HEK293 (cell line): ENCODE data around the gene PRKAG2.

Experiments
- CTCF ChIA-PET: fragments of 350-600 bp; formaldehyde crosslinking; extraction: SDS; loops from one replicate; lab custom pipeline; 2021; ENCODE audit warnings: antibody characterized with exemption; lab: Yijun Ruan, JAX
- POLR2A ChIA-PET: fragments of 300-600 bp; formaldehyde crosslinking; extraction: SDS; loops from one replicate; lab custom pipeline; 2020; ENCODE audit warnings: antibody characterized with exemption, inconsistent platforms; lab: Yijun Ruan, JAX
- H3K27ac ChIP-seq: fragments of 200-500 bp; sonication (Bioruptor generic); 2 replicates; pipeline ENCODE4 v1.5.1; 2014; ENCODE audit warnings: low read depth, low read length, control low read depth, inconsistent platforms; ENCODE audit errors: extremely low read depth
- H3K36me3 ChIP-seq, 2 experiments: fragments of 200-500 bp in 1 of 2; sonication (Bioruptor generic) in 1 of 2; 1 replicate in 1 of 2; 2 replicates in 1 of 2; pipeline ENCODE4 v1.5.1; 2014 to 2017; ENCODE audit warnings: inconsistent platforms in 2 of 2, low read length in 2 of 2; ENCODE audit not compliant: control insufficient read depth in 2 of 2, insufficient read depth in 1 of 2
- H3K4me1 ChIP-seq: fragments of 200-500 bp; sonication (Bioruptor generic); 2 replicates; pipeline ENCODE4 v1.5.1; 2014; ENCODE audit warnings: mild to moderate bottlenecking, low read length, inconsistent platforms; ENCODE audit not compliant: control insufficient read depth, insufficient read depth
- H3K4me3 ChIP-seq: 2 replicates; pipeline ENCODE4 v1.5.1; 2011; ENCODE audit warnings: low read depth, mild to moderate bottlenecking, control low read depth, low read length, moderate library complexity
- H3K9me3 ChIP-seq: fragments of 200-500 bp; sonication (Bioruptor generic); 2 replicates; pipeline ENCODE4 v1.5.1; 2014; ENCODE audit warnings: low read depth, low read length, inconsistent platforms; ENCODE audit not compliant: control insufficient read depth, insufficient read depth
- KLF1 ChIP-seq: fragments of 450-650 bp; formaldehyde crosslinking; IDR thresholded peaks from 2 replicates; pipeline ENCODE4 v1.5.1; 2016; ENCODE audit warnings: missing biosample characterization, missing genetic modification characterization
- MEIS1 ChIP-seq: sonication (generic); formaldehyde crosslinking; IDR thresholded peaks from 2 replicates; pipeline ENCODE4 v1.8.1; 2022; ENCODE audit warnings: missing genetic modification reagents, mild to moderate bottlenecking, borderline replicate concordance
- OSR2 ChIP-seq: fragments of 450-650 bp; formaldehyde crosslinking; IDR thresholded peaks from 2 replicates; pipeline ENCODE4 v1.5.1; 2016; ENCODE audit warnings: missing biosample characterization, missing genetic modification characterization
- RBAK ChIP-seq: fragments of 450-650 bp; formaldehyde crosslinking; IDR thresholded peaks from 2 replicates; pipeline ENCODE4 v1.5.1; 2016; ENCODE audit warnings: missing biosample characterization, missing genetic modification characterization
- TRIM28 ChIP-seq: IDR thresholded peaks from 2 replicates; pipeline ENCODE4 v1.6.1; 2011; ENCODE audit warnings: low read length, control low read depth, borderline replicate concordance
- ZEB2 ChIP-seq: fragments of 450-650 bp; formaldehyde crosslinking; IDR thresholded peaks from 2 replicates; pipeline ENCODE4 v1.5.1; 2016; ENCODE audit warnings: missing biosample characterization, missing genetic modification characterization
- ZIC2 ChIP-seq: fragments of 450-650 bp; formaldehyde crosslinking; IDR thresholded peaks from 2 replicates; pipeline ENCODE4 v1.5.1; 2016; ENCODE audit warnings: missing biosample characterization, missing genetic modification characterization
- ZNF121 ChIP-seq: fragments of 450-650 bp; formaldehyde crosslinking; IDR thresholded peaks from 2 replicates; pipeline ENCODE4 v1.5.1; 2016; ENCODE audit warnings: missing biosample characterization, missing genetic modification characterization
- ZNF16 ChIP-seq: fragments of 450-650 bp; formaldehyde crosslinking; IDR thresholded peaks from 2 replicates; pipeline ENCODE4 v1.5.1; 2016; ENCODE audit warnings: low read depth, missing biosample characterization, missing genetic modification characterization
- ZNF202 ChIP-seq: fragments of 450-650 bp; formaldehyde crosslinking; IDR thresholded peaks from 2 replicates; pipeline ENCODE4 v1.5.1; 2016; ENCODE audit warnings: missing biosample characterization, missing genetic modification characterization, borderline replicate concordance
- ZNF248 ChIP-seq: fragments of 450-650 bp; formaldehyde crosslinking; IDR thresholded peaks from 2 replicates; pipeline ENCODE4 v1.5.1; 2017; ENCODE audit warnings: missing biosample characterization, missing genetic modification characterization
- ZNF274 ChIP-seq, 2 experiments: fragments of 200-500 bp in 1 of 2; fragments of 450-650 bp in 1 of 2; sonication (Bioruptor generic) in 1 of 2; formaldehyde crosslinking in 1 of 2; IDR thresholded peaks; 2 replicates each; pipeline versions ENCODE4 v1.5.1 to v1.6.1; 2014 to 2016; ENCODE audit warnings: borderline replicate concordance in 1 of 2, inconsistent platforms in 1 of 2, low read length in 1 of 2, missing biosample characterization in 1 of 2, missing genetic modification characterization in 1 of 2
- ZNF302 ChIP-seq: fragments of 450-650 bp; formaldehyde crosslinking; IDR thresholded peaks from 2 replicates; pipeline ENCODE4 v1.5.1; 2016; ENCODE audit warnings: missing biosample characterization, missing genetic modification characterization, low read depth
- ZNF335 ChIP-seq: fragments of 450-650 bp; formaldehyde crosslinking; conservative IDR thresholded peaks from 2 replicates; pipeline ENCODE4 v1.5.1; 2016; ENCODE audit warnings: missing biosample characterization, missing genetic modification characterization
- ZNF391 ChIP-seq: fragments of 450-650 bp; formaldehyde crosslinking; IDR thresholded peaks from 2 replicates; pipeline ENCODE4 v1.5.1; 2016; ENCODE audit warnings: low read depth, missing biosample characterization, missing genetic modification characterization, borderline replicate concordance
- ZNF549 ChIP-seq: fragments of 450-650 bp; IDR thresholded peaks from 2 replicates; pipeline ENCODE4 v1.5.1; 2018; ENCODE audit warnings: missing biosample characterization, missing genetic modification characterization, mild to moderate bottlenecking, inconsistent platforms, moderate library complexity
- ZNF560 ChIP-seq: fragments of 450-650 bp; formaldehyde crosslinking; IDR thresholded peaks from 2 replicates; pipeline ENCODE4 v1.5.1; 2017; ENCODE audit warnings: missing biosample characterization, missing genetic modification characterization, borderline replicate concordance
- ZNF571 ChIP-seq: fragments of 450-650 bp; formaldehyde crosslinking; IDR thresholded peaks from 2 replicates; pipeline ENCODE4 v1.5.0; 2017; ENCODE audit warnings: missing biosample characterization, missing genetic modification characterization
- ZNF623 ChIP-seq: fragments of 450-650 bp; formaldehyde crosslinking; IDR thresholded peaks from 2 replicates; pipeline ENCODE4 v1.5.1; 2016; ENCODE audit warnings: missing biosample characterization, missing genetic modification characterization
- ZNF677 ChIP-seq: fragments of 450-650 bp; IDR thresholded peaks from 2 replicates; pipeline ENCODE4 v1.5.0; 2018; ENCODE audit warnings: missing biosample characterization, mild to moderate bottlenecking, missing genetic modification characterization, moderate library complexity
- ZNF776 ChIP-seq: fragments of 450-650 bp; formaldehyde crosslinking; IDR thresholded peaks from 2 replicates; pipeline ENCODE4 v1.5.0; 2017; ENCODE audit warnings: missing biosample characterization, missing genetic modification characterization, borderline replicate concordance
- ZNF785 ChIP-seq: fragments of 450-650 bp; formaldehyde crosslinking; IDR thresholded peaks from 2 replicates; pipeline ENCODE4 v1.5.1; 2016; ENCODE audit warnings: missing biosample characterization, missing genetic modification characterization
- ZNF792 ChIP-seq: fragments of 450-650 bp; formaldehyde crosslinking; IDR thresholded peaks from 2 replicates; pipeline ENCODE4 v1.5.1; 2016; ENCODE audit warnings: missing biosample characterization, missing genetic modification characterization
- TF ChIP-seq, protein P1 (sequence below): fragments of 450-650 bp; formaldehyde crosslinking; IDR thresholded peaks from 2 replicates; pipeline ENCODE4 v1.5.1; 2017; ENCODE audit warnings: missing biosample characterization, missing genetic modification characterization
- TF ChIP-seq, protein P2 (sequence below): fragments of 450-650 bp; formaldehyde crosslinking; IDR thresholded peaks from 2 replicates; pipeline ENCODE4 v1.5.1; 2017; ENCODE audit warnings: missing biosample characterization, missing genetic modification characterization
- TF ChIP-seq, protein P3 (sequence below): fragments of 450-650 bp; formaldehyde crosslinking; IDR thresholded peaks from 2 replicates; pipeline ENCODE4 v1.5.1; 2017; ENCODE audit warnings: missing biosample characterization, missing genetic modification characterization
- TF ChIP-seq, protein P4 (sequence below): fragments of 450-650 bp; formaldehyde crosslinking; IDR thresholded peaks from 2 replicates; pipeline ENCODE4 v1.5.0; 2017; ENCODE audit warnings: missing biosample characterization, missing genetic modification characterization, borderline replicate concordance
- TF ChIP-seq, protein P5 (sequence below): fragments of 450-650 bp; formaldehyde crosslinking; IDR thresholded peaks from 2 replicates; pipeline ENCODE4 v1.5.1; 2016; ENCODE audit warnings: missing biosample characterization, missing genetic modification characterization, low read depth

The PRKAG2 gene

DNA sequence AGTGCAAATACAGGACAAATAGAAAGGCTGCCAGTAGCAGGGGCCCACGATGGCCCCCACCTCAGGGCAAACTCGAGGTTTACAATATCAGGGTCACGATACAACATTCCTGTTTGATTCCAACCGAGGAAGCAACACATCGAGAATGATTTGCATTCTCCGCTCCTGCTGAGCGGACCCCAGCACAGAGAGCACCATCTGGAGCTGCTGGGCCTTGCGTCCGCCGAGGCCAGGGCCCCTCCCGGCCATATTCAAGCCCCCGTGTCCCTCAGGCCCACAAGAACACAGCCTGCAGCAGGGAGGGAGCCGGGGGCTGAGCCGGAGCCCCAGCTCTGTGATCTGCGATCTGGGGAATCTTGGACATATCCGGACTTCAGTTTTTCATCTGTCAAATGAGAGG is 84.3 kb downstream of the PRKAG2 start (continued):
- TF ChIP-seq, protein P1, sequence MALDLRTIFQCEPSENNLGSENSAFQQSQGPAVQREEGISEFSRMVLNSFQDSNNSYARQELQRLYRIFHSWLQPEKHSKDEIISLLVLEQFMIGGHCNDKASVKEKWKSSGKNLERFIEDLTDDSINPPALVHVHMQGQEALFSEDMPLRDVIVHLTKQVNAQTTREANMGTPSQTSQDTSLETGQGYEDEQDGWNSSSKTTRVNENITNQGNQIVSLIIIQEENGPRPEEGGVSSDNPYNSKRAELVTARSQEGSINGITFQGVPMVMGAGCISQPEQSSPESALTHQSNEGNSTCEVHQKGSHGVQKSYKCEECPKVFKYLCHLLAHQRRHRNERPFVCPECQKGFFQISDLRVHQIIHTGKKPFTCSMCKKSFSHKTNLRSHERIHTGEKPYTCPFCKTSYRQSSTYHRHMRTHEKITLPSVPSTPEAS (tag by site-specific recombination) = no peak
- TF ChIP-seq, protein P2, sequence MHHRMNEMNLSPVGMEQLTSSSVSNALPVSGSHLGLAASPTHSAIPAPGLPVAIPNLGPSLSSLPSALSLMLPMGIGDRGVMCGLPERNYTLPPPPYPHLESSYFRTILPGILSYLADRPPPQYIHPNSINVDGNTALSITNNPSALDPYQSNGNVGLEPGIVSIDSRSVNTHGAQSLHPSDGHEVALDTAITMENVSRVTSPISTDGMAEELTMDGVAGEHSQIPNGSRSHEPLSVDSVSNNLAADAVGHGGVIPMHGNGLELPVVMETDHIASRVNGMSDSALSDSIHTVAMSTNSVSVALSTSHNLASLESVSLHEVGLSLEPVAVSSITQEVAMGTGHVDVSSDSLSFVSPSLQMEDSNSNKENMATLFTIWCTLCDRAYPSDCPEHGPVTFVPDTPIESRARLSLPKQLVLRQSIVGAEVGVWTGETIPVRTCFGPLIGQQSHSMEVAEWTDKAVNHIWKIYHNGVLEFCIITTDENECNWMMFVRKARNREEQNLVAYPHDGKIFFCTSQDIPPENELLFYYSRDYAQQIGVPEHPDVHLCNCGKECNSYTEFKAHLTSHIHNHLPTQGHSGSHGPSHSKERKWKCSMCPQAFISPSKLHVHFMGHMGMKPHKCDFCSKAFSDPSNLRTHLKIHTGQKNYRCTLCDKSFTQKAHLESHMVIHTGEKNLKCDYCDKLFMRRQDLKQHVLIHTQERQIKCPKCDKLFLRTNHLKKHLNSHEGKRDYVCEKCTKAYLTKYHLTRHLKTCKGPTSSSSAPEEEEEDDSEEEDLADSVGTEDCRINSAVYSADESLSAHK (tag by site-specific recombination) = no peak
- TF ChIP-seq ZNF335 (tag by site-specific recombination) (no peak), ZNF792 (no peak), OSR2 (tag by site-specific recombination) (no peak), ZNF391 (no peak), ZEB2 (no peak), ZNF248 (no peak)
- TF ChIP-seq, protein P3, sequence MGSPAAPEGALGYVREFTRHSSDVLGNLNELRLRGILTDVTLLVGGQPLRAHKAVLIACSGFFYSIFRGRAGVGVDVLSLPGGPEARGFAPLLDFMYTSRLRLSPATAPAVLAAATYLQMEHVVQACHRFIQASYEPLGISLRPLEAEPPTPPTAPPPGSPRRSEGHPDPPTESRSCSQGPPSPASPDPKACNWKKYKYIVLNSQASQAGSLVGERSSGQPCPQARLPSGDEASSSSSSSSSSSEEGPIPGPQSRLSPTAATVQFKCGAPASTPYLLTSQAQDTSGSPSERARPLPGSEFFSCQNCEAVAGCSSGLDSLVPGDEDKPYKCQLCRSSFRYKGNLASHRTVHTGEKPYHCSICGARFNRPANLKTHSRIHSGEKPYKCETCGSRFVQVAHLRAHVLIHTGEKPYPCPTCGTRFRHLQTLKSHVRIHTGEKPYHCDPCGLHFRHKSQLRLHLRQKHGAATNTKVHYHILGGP (tag by site-specific recombination) = no peak

DNA sequence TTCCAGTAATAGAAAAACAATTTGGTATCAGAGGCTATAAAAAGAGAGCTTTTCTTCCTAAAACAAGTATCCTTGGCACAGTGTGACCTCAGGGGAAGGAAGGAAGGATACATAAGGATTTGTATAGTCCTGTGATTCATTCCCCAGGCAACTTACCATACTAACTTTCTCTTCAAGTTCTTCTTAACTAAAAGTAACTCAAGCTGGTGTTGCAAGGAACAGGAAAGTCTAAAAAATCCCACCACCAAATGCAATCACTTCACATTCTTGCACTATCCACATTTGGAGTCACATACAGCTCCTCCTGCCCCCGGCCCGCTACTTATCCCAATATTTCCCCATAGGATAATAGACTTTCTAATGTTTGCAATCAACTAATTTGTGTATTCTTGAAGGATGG is 84.8 kb downstream of the PRKAG2 start:
- Histone ChIP-seq H3K27ac (no peak overlapping the region), H3K4me1 (no peaks in the 10 kb centered on the region), H3K9me3 (no peaks in the 10 kb centered on the region), H3K4me3 (no peak overlapping the region), H3K36me3 (no peaks in the 10 kb centered on the region)
- POLR2A ChIA-PET = no interaction called here
- CTCF ChIA-PET = interaction anchor here (0.5 to 4.4 kb wide), 3 partner anchors 9 to 276 kb away, joined by 3 to 37 read pairs (median 4); no protein-coding TSS in a partner anchor
- TF ChIP-seq ZNF785 (tag by site-specific recombination) = no peak
- TF ChIP-seq ZNF560 (tag by site-specific recombination) = no peak
- no peak for TF ChIP-seq ZNF16 (tag by site-specific recombination)
- no peak for TF ChIP-seq ZNF202 (tag by site-specific recombination)
- TF ChIP-seq ZNF121 = no peak
- TF ChIP-seq ZNF571 (tag by site-specific recombination) = no peak
- TF ChIP-seq ZNF623 (tag by site-specific recombination) = no peak
- TF ChIP-seq TRIM28 = no peak
- TF ChIP-seq, protein P4, sequence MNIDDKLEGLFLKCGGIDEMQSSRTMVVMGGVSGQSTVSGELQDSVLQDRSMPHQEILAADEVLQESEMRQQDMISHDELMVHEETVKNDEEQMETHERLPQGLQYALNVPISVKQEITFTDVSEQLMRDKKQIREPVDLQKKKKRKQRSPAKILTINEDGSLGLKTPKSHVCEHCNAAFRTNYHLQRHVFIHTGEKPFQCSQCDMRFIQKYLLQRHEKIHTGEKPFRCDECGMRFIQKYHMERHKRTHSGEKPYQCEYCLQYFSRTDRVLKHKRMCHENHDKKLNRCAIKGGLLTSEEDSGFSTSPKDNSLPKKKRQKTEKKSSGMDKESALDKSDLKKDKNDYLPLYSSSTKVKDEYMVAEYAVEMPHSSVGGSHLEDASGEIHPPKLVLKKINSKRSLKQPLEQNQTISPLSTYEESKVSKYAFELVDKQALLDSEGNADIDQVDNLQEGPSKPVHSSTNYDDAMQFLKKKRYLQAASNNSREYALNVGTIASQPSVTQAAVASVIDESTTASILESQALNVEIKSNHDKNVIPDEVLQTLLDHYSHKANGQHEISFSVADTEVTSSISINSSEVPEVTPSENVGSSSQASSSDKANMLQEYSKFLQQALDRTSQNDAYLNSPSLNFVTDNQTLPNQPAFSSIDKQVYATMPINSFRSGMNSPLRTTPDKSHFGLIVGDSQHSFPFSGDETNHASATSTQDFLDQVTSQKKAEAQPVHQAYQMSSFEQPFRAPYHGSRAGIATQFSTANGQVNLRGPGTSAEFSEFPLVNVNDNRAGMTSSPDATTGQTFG (tag by site-specific recombination) = no peak
- TF ChIP-seq MEIS1 (CRISPR knock-in tag) = no peak
- TF ChIP-seq ZNF274 (IDR thresholded peaks at IDR 0.05; ENCODE audit: low read length) = no peak
- no peak for TF ChIP-seq ZNF274 (tag by site-specific recombination; IDR thresholded peaks at IDR 0.05; ENCODE audit: borderline replicate concordance)
- no peak for TF ChIP-seq ZIC2 (tag by site-specific recombination)
- no peak for TF ChIP-seq RBAK (tag by site-specific recombination)
- TF ChIP-seq, protein P5, sequence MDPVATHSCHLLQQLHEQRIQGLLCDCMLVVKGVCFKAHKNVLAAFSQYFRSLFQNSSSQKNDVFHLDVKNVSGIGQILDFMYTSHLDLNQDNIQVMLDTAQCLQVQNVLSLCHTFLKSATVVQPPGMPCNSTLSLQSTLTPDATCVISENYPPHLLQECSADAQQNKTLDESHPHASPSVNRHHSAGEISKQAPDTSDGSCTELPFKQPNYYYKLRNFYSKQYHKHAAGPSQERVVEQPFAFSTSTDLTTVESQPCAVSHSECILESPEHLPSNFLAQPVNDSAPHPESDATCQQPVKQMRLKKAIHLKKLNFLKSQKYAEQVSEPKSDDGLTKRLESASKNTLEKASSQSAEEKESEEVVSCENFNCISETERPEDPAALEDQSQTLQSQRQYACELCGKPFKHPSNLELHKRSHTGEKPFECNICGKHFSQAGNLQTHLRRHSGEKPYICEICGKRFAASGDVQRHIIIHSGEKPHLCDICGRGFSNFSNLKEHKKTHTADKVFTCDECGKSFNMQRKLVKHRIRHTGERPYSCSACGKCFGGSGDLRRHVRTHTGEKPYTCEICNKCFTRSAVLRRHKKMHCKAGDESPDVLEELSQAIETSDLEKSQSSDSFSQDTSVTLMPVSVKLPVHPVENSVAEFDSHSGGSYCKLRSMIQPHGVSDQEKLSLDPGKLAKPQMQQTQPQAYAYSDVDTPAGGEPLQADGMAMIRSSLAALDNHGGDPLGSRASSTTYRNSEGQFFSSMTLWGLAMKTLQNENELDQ (tag by site-specific recombination) = no peak
- no peak for TF ChIP-seq ZNF549
- TF ChIP-seq ZNF677 (tag by site-specific recombination) = no peak
- no peak for TF ChIP-seq ZNF776 (tag by site-specific recombination)
- no peak for TF ChIP-seq ZNF302
- TF ChIP-seq KLF1 = no peak
